Stimulated activated effector memory CD8-positive, alpha-beta T cell treated with anti-CD3 and anti-CD28 coated beads, Interleukin-12 subunit alpha, Interleukin-12 subunit beta, amount 100 ng/mL, for 72 hours (primary cell): ENCODE results near the gene ZC3H18.
"Not testable (repeated sequence)": the region's sequence is repeated elsewhere in the genome, so short reads cannot be mapped to it uniquely, and the experiment has no call there.

Source experiments
- ATAC-seq: fragments of 150-1000 bp; cut with Tn5 transposase; 2 replicates; pipeline ENCODE4 v1.10.0; 2021
- DNase-seq, 2 donors: peaks; one replicate each; pipeline ENCODE4 v3.0.0; 2021 to 2022; ENCODE audit warnings: low spot score in 2 of 2
- H3K27ac Mint-ChIP-seq: one replicate; pipeline ENCODE4 v1.8.0; 2022; ENCODE audit warnings: mild to moderate bottlenecking, mixed read lengths
- H3K36me3 Mint-ChIP-seq: one replicate; pipeline ENCODE4 v1.8.0; 2022; ENCODE audit warnings: mild to moderate bottlenecking, mixed read lengths
- H3K4me1 Mint-ChIP-seq: one replicate; pipeline ENCODE4 v1.8.0; 2022; ENCODE audit warnings: mixed read lengths
- H3K4me3 Mint-ChIP-seq: one replicate; pipeline ENCODE4 v1.8.0; 2022; ENCODE audit warnings: mild to moderate bottlenecking, mixed read lengths
- H3K9me3 Mint-ChIP-seq: one replicate; pipeline ENCODE4 v1.8.0; 2022; ENCODE audit warnings: mixed read lengths

The ZC3H18 gene

DNA sequence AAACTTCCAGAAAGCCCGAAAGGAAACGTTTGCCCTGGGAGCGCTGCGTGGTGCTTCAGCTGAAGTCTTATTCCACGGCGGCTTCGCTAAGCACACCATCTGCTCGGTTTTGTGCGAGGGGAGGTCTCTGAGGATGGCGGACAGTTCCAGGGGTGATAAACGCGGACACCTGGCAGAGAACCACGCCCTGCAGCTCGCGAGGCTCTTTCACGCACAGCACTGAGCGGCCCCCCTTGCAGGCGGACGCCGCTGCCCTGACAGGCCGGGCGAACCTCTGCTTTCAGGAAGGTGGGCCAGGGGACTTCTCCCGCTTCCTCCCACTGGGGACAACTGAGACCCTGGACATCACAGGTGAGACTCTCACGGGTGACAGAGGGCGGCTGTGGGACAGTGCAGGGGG, 89.0 kb downstream of the ZC3H18 start:
- H3K4me1 Mint-ChIP-seq, result peaks cover 24% of the 10 kb centered on the region
- H3K27ac Mint-ChIP-seq, result no peak overlapping the region
- no peak overlapping the region for H3K4me3 Mint-ChIP-seq
- ATAC-seq, result no peak
- peaks cover 72% of the 10 kb centered on the region for H3K36me3 Mint-ChIP-seq
- no peak for DNase-seq
- no peaks in the 10 kb centered on the region for H3K9me3 Mint-ChIP-seq

DNA sequence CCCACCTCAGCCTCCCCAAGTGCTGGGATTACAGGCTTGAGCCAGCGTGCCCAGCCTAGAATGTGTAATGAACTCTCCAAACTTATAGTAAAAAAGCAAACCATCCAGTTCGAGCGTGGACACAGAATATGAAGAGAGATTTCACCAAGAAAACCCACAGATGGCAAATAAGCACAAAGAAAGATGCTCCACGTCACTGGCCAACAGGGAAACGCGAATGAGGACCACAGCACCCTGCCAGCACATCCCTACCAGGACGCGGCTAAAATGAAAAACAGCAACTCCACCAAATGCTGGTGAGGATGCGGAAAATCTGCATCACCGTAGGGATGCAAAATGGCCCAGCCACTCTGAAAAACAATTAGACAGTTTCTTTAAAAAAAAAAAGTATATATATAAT, 91.3 kb downstream of the ZC3H18 start:
- no peak for ATAC-seq
- H3K36me3 Mint-ChIP-seq, result peaks cover 56% of the 10 kb centered on the region
- no peaks in the 10 kb centered on the region for H3K9me3 Mint-ChIP-seq
- H3K27ac Mint-ChIP-seq, result no peak overlapping the region
- H3K4me1 Mint-ChIP-seq, result peaks cover 18% of the 10 kb centered on the region
- DNase-seq, result no peak
- H3K4me3 Mint-ChIP-seq, result peak overlapping the region; percentile 92

GRCh38 chr16:88662222-88662842, 92.1 kb downstream of the ZC3H18 start:
- peak overlapping the region; percentile 94 for H3K27ac Mint-ChIP-seq
- H3K4me1 Mint-ChIP-seq, result peaks cover 18% of the 10 kb centered on the region
- ATAC-seq (peak; percentile 5), DNase-seq (peak in 1 of 2 donors; percentile 73)
- H3K9me3 Mint-ChIP-seq, result no peaks in the 10 kb centered on the region
- H3K4me3 Mint-ChIP-seq, result peak overlapping the region; percentile 92
- peaks cover 47% of the 10 kb centered on the region for H3K36me3 Mint-ChIP-seq

DNA sequence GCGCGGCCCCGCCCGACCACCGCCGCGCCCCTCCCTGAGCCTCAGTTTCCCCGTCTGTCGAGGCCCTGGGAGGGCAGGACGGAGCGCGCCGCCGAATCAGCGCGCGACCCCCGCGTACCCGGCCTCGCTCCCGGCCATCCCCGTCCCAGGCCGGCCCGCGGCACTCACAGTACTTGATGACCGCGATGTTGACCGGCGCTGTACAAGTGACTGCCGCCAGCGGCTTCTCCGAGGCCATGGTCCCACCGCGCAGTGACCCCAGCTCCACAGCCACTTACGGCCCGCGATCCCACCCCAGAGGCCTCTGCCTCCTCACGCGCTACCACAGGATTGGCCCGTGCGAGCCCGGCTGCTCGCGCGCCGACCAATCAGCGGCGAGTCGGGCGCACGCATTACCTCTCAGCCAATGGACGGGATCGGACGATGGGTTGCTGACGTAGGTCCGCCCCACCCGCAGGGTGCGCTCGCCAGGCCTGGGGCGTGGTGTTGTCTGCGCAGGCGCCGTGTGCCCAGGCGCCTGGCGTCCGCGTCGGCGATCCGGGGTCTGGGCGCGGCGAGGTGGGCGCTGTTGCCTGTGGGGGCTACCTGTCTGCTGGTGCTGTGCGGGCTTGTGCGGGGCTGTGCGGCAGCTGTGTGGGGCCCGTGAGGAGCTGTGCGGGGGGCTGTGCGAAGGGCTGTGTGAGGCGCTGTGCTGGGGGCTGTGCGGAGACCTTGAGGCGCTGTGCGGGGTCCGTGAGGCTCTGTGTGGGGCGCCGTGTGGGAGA, 92.8 kb downstream of the ZC3H18 start, which contains the start of gene MVD:
TSS of gene MVD (minus strand) at position 249 of the 764 bp plus-strand sequence. CDS start at position 238, 11 bp downstream.
- DNase-seq (peak; percentile 90 to 94), ATAC-seq (peak; percentile 99)
- Mint-ChIP-seq H3K27ac (peak within 1 kb of the TSS; percentile 94), H3K36me3 (peaks cover 40% of the 10 kb centered on the region), H3K4me3 (peak within 1 kb of the TSS; percentile 92), H3K9me3 (no peaks in the 10 kb centered on the region), H3K4me1 (peaks cover 18% of the 10 kb centered on the region)

GRCh38 chr16:88665148-88665547, 94.9 kb downstream of the ZC3H18 start:
- ATAC-seq (no peak), DNase-seq (no peak)
- Mint-ChIP-seq H3K36me3 (peaks cover 33% of the 10 kb centered on the region), H3K4me1 (peaks cover 13% of the 10 kb centered on the region), H3K9me3 (no peaks in the 10 kb centered on the region), H3K27ac (no peak overlapping the region), H3K4me3 (peak overlapping the region; percentile 92)

DNA sequence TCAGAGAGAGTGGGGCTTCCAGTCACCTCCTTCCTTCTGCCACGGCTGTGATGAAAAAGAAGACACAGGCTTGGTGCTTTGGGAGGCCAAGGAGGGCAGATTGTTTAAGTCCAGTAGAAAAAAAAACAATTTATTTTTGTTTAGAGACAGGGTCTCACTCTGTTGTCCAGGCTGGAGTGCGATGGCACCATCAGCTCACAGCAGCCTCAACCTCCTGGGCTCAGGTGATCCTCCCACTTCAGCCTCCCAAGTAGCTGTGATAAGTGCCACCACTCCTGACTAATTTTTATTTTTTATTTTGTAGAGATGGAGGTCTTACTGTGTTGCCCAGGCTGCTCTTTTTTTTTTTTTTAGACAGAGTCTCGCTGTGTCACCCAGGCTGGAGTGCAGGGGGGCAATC, 95.4 kb downstream of the ZC3H18 start:
- Mint-ChIP-seq H3K27ac (no peak overlapping the region), H3K4me1 (peaks cover 13% of the 10 kb centered on the region), H3K4me3 (no peak overlapping the region), H3K9me3 (no peaks in the 10 kb centered on the region), H3K36me3 (peaks cover 30% of the 10 kb centered on the region)
- DNase-seq, result no peak
- ATAC-seq, result no peak

GRCh38 chr16:88667461-88667860, 97.3 kb downstream of the ZC3H18 start:
- Mint-ChIP-seq H3K4me1 (no peaks in the 10 kb centered on the region), H3K9me3 (no peaks in the 10 kb centered on the region), H3K36me3 (peaks cover 23% of the 10 kb centered on the region), H3K27ac (no peak overlapping the region), H3K4me3 (no peak overlapping the region)
- ATAC-seq (no peak), DNase-seq (no peak)

- not testable (repeated sequence) for H3K27ac Mint-ChIP-seq, H3K9me3 Mint-ChIP-seq, DNase-seq, H3K4me3 Mint-ChIP-seq, ATAC-seq, H3K4me1 Mint-ChIP-seq
- peaks cover 11% of the 10 kb centered on the region for H3K36me3 Mint-ChIP-seq
Observed at GRCh38 chr16:88669493-88669892, 99.3 kb downstream of the ZC3H18 start.

DNA sequence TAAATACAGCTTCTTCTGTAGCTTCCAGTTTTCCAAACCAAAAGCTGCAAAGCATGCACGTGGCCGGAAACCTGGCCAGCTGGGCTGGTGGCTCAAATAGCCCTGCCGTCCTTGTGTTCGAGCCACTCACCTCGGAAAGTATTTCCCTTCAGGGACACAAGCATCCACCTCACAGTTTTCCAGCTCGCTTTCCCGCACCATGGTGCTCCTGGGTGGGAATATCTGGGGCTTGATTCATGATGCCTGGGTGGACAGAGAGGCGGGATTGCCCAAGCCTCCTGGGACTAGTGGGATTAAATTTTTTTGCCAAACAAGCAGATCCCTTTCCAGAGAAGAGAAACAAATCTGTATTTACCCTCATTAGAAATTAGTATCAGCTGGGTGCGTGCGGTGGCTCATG, 99.8 kb downstream of the ZC3H18 start:
- H3K4me3 Mint-ChIP-seq, result no peak overlapping the region
- H3K36me3 Mint-ChIP-seq, result peaks cover 11% of the 10 kb centered on the region
- H3K4me1 Mint-ChIP-seq, result no peaks in the 10 kb centered on the region
- DNase-seq (no peak), ATAC-seq (no peak)
- H3K9me3 Mint-ChIP-seq, result no peaks in the 10 kb centered on the region
- no peak overlapping the region for H3K27ac Mint-ChIP-seq

DNA sequence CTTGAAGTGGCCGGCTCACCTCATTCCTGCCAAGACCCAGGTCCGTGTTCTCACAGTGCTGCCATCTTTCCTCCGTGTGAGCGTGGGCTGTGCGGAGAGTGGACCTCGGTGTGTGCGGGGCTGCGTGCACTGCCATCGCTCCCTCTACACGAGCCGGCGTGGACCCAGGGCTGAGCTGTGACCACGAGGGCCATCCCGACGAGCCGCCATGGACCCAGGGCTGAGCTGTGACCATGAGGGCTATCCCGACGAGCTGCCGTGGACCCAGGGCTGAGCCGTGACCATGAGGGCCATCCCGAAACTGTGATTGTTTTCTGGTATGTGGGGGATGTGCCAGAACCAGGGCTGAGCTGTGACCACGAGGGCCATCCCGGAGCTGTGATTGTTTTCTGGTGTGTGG, 101.6 kb downstream of the ZC3H18 start:
- H3K4me1 Mint-ChIP-seq, result no peaks in the 10 kb centered on the region
- H3K27ac Mint-ChIP-seq, result no peak overlapping the region
- no peak overlapping the region for H3K4me3 Mint-ChIP-seq
- H3K9me3 Mint-ChIP-seq, result no peaks in the 10 kb centered on the region
- ATAC-seq, result no peak
- DNase-seq, result no peak
- H3K36me3 Mint-ChIP-seq, result peaks cover 11% of the 10 kb centered on the region

DNA sequence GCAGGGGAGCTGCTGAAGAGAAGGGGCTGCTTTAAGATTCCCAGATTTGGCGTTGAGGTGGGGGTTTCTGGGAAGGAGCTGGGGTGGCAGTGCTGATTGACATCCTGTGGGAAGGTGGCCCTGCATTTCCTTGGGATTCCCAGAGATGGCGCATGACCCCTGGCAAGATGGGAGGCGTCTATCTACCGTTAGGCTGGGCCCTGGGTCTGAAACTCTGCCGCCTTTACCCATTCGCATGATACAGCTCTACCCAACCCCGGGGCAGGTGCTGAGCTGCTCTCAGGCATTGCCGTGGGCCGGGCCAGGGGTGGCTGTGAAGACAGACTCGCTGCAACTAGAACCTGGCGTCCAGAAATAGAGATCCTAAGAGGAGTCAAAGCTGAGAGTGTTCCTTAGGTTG, 102.6 kb downstream of the ZC3H18 start:
- Mint-ChIP-seq H3K9me3 (no peaks in the 10 kb centered on the region), H3K36me3 (peaks cover 15% of the 10 kb centered on the region), H3K4me1 (no peaks in the 10 kb centered on the region), H3K4me3 (no peak overlapping the region), H3K27ac (no peak overlapping the region)
- ATAC-seq (no peak), DNase-seq (no peak)

GRCh38 chr16:88673716-88674379, 103.6 kb downstream of the ZC3H18 start:
- peak overlapping the region; percentile 56 for H3K27ac Mint-ChIP-seq
- no peaks in the 10 kb centered on the region for H3K9me3 Mint-ChIP-seq
- H3K36me3 Mint-ChIP-seq, result peaks cover 20% of the 10 kb centered on the region
- no peaks in the 10 kb centered on the region for H3K4me1 Mint-ChIP-seq
- H3K4me3 Mint-ChIP-seq, result no peak overlapping the region
- DNase-seq (no peak), ATAC-seq (peak; percentile 36)

GRCh38 chr16:88676502-88677242, 106.5 kb downstream of the ZC3H18 start:
- H3K4me3 Mint-ChIP-seq, result no peak overlapping the region
- H3K9me3 Mint-ChIP-seq, result no peaks in the 10 kb centered on the region
- DNase-seq (no peak), ATAC-seq (no peak)
- H3K36me3 Mint-ChIP-seq, result peaks cover 33% of the 10 kb centered on the region
- H3K27ac Mint-ChIP-seq, result no peak overlapping the region
- peaks cover 10% of the 10 kb centered on the region for H3K4me1 Mint-ChIP-seq

DNA sequence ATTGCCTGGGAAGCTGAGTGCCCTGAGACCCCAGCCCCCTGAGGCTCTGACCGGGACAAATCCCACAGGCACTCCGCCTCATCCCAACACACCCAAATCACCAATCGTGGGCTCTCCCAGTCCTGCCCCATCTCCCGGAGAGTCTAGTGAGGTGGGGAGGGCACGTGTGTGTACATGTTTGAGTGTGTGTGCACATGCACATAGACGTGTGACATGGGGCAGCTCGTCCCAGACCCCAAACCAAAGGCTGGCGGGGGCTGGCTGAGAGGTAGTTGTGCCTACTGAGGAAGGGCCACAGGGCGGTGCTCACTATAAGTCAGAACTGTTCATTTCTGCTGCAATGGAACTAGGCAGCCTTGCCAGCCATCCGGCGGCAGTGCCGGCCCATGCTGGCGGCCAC, 107.5 kb downstream of the ZC3H18 start:
- H3K27ac Mint-ChIP-seq, result no peak overlapping the region
- H3K36me3 Mint-ChIP-seq, result peaks cover 33% of the 10 kb centered on the region
- DNase-seq (no peak), ATAC-seq (no peak)
- H3K9me3 Mint-ChIP-seq, result no peaks in the 10 kb centered on the region
- H3K4me1 Mint-ChIP-seq, result peaks cover 21% of the 10 kb centered on the region
- no peak overlapping the region for H3K4me3 Mint-ChIP-seq
